ENCODE measurements around the gene SEMA4D. TPM values are rescaled to one million over a fixed set of nuclear protein-coding genes. Genes with fewer than 3 reads are reported as not detected.
A peak's percentile ranks its signal among the peaks of the same experiment; 100 is the strongest.

SEMA4D gene
- total and polyA plus RNA-seq, 2 of the 13 experiments (the other 11 are each of a cell fraction or from before 2014, with no cell fraction given): 0.13 to 0.16 TPM

DNA sequence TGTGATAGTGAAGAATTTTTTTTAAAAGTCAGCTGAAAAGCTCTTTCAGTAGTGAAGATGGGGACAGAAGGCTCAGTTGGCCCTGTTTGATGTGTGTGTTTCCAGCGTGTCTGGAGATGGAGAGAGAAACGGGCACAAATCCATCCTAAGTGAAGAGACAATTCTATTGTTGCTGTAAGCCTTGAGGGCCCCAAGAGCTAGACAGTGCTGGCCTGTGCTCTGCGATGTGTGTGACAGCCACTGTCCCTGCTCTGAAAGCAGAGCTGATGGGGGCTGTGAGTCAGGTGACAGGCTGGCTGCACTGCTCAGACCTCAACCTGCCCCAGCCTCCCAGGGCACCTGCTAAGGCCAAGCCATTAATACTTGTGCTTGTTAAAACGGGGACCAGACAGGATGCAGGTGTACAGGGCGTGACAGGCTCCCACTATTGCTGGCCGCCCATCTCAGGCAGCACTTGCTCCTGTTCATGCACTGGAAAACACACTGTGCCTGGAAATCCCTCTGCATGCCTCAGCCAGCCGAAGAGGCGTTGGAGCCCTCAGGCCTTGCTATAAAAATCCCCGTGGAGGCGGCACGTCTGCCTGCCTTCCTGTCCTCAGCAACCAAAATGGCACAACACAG, 44.6 kb upstream of the SEMA4D start (continued):
- TF ChIP-seq, protein P1, sequence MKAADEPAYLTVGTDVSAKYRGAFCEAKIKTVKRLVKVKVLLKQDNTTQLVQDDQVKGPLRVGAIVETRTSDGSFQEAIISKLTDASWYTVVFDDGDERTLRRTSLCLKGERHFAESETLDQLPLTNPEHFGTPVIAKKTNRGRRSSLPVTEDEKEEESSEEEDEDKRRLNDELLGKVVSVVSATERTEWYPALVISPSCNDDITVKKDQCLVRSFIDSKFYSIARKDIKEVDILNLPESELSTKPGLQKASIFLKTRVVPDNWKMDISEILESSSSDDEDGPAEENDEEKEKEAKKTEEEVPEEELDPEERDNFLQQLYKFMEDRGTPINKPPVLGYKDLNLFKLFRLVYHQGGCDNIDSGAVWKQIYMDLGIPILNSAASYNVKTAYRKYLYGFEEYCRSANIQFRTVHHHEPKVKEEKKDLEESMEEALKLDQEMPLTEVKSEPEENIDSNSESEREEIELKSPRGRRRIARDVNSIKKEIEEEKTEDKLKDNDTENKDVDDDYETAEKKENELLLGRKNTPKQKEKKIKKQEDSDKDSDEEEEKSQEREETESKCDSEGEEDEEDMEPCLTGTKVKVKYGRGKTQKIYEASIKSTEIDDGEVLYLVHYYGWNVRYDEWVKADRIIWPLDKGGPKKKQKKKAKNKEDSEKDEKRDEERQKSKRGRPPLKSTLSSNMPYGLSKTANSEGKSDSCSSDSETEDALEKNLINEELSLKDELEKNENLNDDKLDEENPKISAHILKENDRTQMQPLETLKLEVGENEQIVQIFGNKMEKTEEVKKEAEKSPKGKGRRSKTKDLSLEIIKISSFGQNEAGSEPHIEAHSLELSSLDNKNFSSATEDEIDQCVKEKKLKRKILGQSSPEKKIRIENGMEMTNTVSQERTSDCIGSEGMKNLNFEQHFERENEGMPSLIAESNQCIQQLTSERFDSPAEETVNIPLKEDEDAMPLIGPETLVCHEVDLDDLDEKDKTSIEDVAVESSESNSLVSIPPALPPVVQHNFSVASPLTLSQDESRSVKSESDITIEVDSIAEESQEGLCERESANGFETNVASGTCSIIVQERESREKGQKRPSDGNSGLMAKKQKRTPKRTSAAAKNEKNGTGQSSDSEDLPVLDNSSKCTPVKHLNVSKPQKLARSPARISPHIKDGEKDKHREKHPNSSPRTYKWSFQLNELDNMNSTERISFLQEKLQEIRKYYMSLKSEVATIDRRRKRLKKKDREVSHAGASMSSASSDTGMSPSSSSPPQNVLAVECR (CRISPR knock-in tag; IDR thresholded peaks at IDR 0.05; ENCODE audit: borderline replicate concordance): no peak
- TF ChIP-seq RAD21 (CRISPR knock-in tag; IDR thresholded peaks at IDR 0.05): no peak
- no peak for TF ChIP-seq HNRNPK (IDR thresholded peaks at IDR 0.05; ENCODE audit: low read depth, low read length, poor library complexity, severe bottlenecking)
- no peak for TF ChIP-seq NR2F1 (CRISPR knock-in tag; IDR thresholded peaks at IDR 0.05)
- TF ChIP-seq SIX1 (CRISPR knock-in tag; IDR thresholded peaks at IDR 0.05; ENCODE audit: borderline replicate concordance): no peak

DNA sequence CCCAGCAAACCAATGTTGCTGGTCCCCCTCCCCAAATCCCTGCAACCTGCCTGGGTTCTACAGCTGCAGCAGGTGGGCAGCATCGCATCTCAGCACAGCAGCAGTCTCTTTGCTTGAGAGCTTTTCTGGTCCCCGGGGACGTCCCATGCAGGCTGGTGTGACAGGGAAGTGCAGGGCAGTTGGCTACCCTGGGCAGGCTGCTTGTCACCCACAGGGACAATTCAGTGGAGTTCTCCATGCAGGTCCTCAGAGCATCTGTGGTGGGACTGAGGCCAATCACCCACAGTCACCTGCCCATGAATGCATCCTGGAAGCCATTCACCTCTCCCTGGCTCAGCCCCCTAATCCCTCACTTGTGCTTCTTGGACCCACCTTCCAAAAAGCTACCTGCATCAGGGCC, 43.9 kb upstream of the SEMA4D start:
- no peaks in the 10 kb centered on the region for H3K36me3 ChIP-seq (replicated peaks in 1 of 2; ENCODE audit: control insufficient read depth in 1 of 2, insufficient read depth in 2 of 2, low read length in 2 of 2)
- no peak overlapping the region for H3K4me2 ChIP-seq (ENCODE audit: low read depth, low read length)
- H3K27ac ChIP-seq (ENCODE audit: extremely low read length, insufficient read depth, low read length): no peak overlapping the region
- DNase-seq (ENCODE audit: low spot score): no peak
- intact Hi-C loops (cut with micrococcal nuclease; ENCODE audit: unreplicated experiment) (no loop called here), in situ Hi-C loops (cut with HindIII; ENCODE audit: extremely low pct_ligation_motif_present, low pct_unique_long_range_greater_than_20kb) (no loop called here)
- H4K20me1 ChIP-seq (ENCODE audit: insufficient read depth, low read length): no peaks in the 10 kb centered on the region
- no TSS peak for BruUV-seq (replicated peaks)
- peaks cover 3 to 26% of the 10 kb centered on the region in 2 experiments; a peak in 3 of 5 replicates for H3K27me3 ChIP-seq (ENCODE audit: control insufficient read depth in 1 of 2, insufficient read depth in 2 of 2, low read length in 2 of 2)
- H3K4me3 ChIP-seq (replicated peaks in 1 of 3; ENCODE audit: insufficient read depth in 1 of 3, low read depth in 2 of 3, low read length in 3 of 3): no peak overlapping the region
- no peak overlapping the region for H2AFZ ChIP-seq (ENCODE audit: low read length)
- CTCF ChIA-PET (ENCODE audit: low intra/inter-chr PET ratio, low total read pairs): no interaction called here
- H3K79me2 ChIP-seq (ENCODE audit: insufficient read depth, low read length): no peaks in the 10 kb centered on the region
- H3K9ac ChIP-seq (ENCODE audit: insufficient read depth, low read depth, low read length): no peak overlapping the region
- peak; percentile 28; the same call in 1 of the 3 replicates for ATAC-seq
- peaks cover 7% of the 10 kb centered on the region; the same call in 1 of the 2 replicates for H3K9me3 ChIP-seq (ENCODE audit: low read length)
- POLR2A ChIA-PET: no interaction called here
- no CpG with 5 or more reads among the region's 3 CpGs for WGBS (ENCODE audit: low lambda C conversion rate)
- no peak for FAIRE-seq
- peaks cover 10% of the 10 kb centered on the region; the same call in 1 of the 2 replicates for H3K4me1 ChIP-seq (ENCODE audit: insufficient read depth, low read length)
- TF ChIP-seq DPF2 (CRISPR knock-in tag; IDR thresholded peaks at IDR 0.05; ENCODE audit: borderline replicate concordance, low read depth): no peak
- TF ChIP-seq RFXAP (CRISPR knock-in tag; IDR thresholded peaks at IDR 0.05; ENCODE audit: borderline replicate concordance): no peak
- TF ChIP-seq ARID2 (CRISPR knock-in tag; IDR thresholded peaks at IDR 0.05; ENCODE audit: borderline replicate concordance): no peak
- no peak for TF ChIP-seq IKZF4 (CRISPR knock-in tag; IDR thresholded peaks at IDR 0.05; ENCODE audit: borderline replicate concordance, low read depth, not compliant biosample characterization)
- TF ChIP-seq NR2F1 (CRISPR knock-in tag; IDR thresholded peaks at IDR 0.05): no peak
- no peak for TF ChIP-seq NR1H2 (CRISPR knock-in tag; IDR thresholded peaks at IDR 0.05; ENCODE audit: borderline replicate concordance, low read depth)
- no peak for TF ChIP-seq ZMYM3 (CRISPR knock-in tag; IDR thresholded peaks at IDR 0.05)
- no peak for TF ChIP-seq EHMT2 (IDR thresholded peaks at IDR 0.05; ENCODE audit: borderline replicate concordance, low read depth, low read length)
- TF ChIP-seq RBAK (CRISPR knock-in tag; IDR thresholded peaks at IDR 0.05): no peak
- TF ChIP-seq, protein P2, sequence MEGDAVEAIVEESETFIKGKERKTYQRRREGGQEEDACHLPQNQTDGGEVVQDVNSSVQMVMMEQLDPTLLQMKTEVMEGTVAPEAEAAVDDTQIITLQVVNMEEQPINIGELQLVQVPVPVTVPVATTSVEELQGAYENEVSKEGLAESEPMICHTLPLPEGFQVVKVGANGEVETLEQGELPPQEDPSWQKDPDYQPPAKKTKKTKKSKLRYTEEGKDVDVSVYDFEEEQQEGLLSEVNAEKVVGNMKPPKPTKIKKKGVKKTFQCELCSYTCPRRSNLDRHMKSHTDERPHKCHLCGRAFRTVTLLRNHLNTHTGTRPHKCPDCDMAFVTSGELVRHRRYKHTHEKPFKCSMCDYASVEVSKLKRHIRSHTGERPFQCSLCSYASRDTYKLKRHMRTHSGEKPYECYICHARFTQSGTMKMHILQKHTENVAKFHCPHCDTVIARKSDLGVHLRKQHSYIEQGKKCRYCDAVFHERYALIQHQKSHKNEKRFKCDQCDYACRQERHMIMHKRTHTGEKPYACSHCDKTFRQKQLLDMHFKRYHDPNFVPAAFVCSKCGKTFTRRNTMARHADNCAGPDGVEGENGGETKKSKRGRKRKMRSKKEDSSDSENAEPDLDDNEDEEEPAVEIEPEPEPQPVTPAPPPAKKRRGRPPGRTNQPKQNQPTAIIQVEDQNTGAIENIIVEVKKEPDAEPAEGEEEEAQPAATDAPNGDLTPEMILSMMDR (CRISPR knock-in tag; IDR thresholded peaks at IDR 0.05): no peak
- TF ChIP-seq GTF2F1 (IDR thresholded peaks at IDR 0.05; ENCODE audit: low read length): no peak
- TF ChIP-seq EP300 (IDR thresholded peaks at IDR 0.05; ENCODE audit: low read depth in 2 of 2, low read length in 2 of 2): no peak
- no peak for TF ChIP-seq EP300 (CRISPR knock-in tag; IDR thresholded peaks at IDR 0.05; ENCODE audit: borderline replicate concordance)
